Skeletal muscle tissue (tissue), 4 donors: ENCODE data around the gene DPH2. TPM values are rescaled to one million over a fixed set of nuclear protein-coding genes. Genes with fewer than 3 reads are reported as not detected.
A peak's percentile ranks its signal among the peaks of the same experiment; 100 is the strongest.

Experiments used
- H3K27ac ChIP-seq: one replicate; pipeline ENCODE4 v1.7.0; 2013; ENCODE audit warnings: mild to moderate bottlenecking, low read depth, low read length, inconsistent platforms
- H3K27me3 ChIP-seq, 3 donors: one replicate each; pipeline ENCODE4 v1.7.0; 2013; ENCODE audit warnings: low read length in 3 of 3; ENCODE audit not compliant: control insufficient read depth in 3 of 3, insufficient read depth in 3 of 3
- H3K36me3 ChIP-seq, 3 donors: one replicate each; pipeline ENCODE4 v1.7.0; 2013; ENCODE audit warnings: low read length in 3 of 3; ENCODE audit not compliant: control insufficient read depth in 3 of 3, insufficient read depth in 3 of 3
- H3K4me1 ChIP-seq, 3 donors: one replicate each; pipeline ENCODE4 v1.7.0; 2013; ENCODE audit warnings: low read length in 3 of 3, mild to moderate bottlenecking in 3 of 3; ENCODE audit not compliant: control insufficient read depth in 3 of 3, insufficient read depth in 3 of 3
- H3K4me3 ChIP-seq, 3 donors: one replicate each; pipeline ENCODE4 v1.7.0; 2013; ENCODE audit warnings: low read length in 3 of 3
- H3K9ac ChIP-seq, 3 donors: one replicate each; pipeline ENCODE4 v1.7.0; 2013; ENCODE audit warnings: low read length in 3 of 3, mild to moderate bottlenecking in 3 of 3, moderate library complexity in 2 of 3, low read depth in 1 of 3
- H3K9me3 ChIP-seq, 3 donors: one replicate each; pipeline ENCODE4 v1.7.0; 2013; ENCODE audit warnings: low read length in 3 of 3; ENCODE audit not compliant: control insufficient read depth in 3 of 3
- total RNA-seq: library from RNA; depleted of rRNA; stranded (reverse); fragments of >200 nt; gene quantifications from one replicate; pipeline ENCODE4 v1.2.3, GENCODE V29; 2014
- donor health status: Osteomylitis.

Gene DPH2
- total RNA-seq, 1 donor from 2014 or later, result 9.9 TPM

- Histone ChIP-seq H3K9me3 (no peaks in the 10 kb centered on the region), H3K27ac (peak overlapping the region; percentile 25), H3K9ac (peak overlapping the region; percentile 64 to 75 (median 71)), H3K27me3 (no peaks in the 10 kb centered on the region), H3K4me3 (peak overlapping the region; percentile 56 to 75 (median 74)), H3K36me3 (peaks cover 20 to 27% (median 27%) of the 10 kb centered on the region in 3 donors), H3K4me1 (peaks cover 42 to 51% (median 43%) of the 10 kb centered on the region in 3 donors)
Measured at GRCh38 chr1:43979528-43980254, 9.9 kb downstream of the DPH2 start.

- Histone ChIP-seq H3K27ac (peak overlapping the region; percentile 25), H3K4me1 (peaks cover 38 to 47% (median 41%) of the 10 kb centered on the region in 3 donors), H3K9ac (peak overlapping the region; percentile 64 to 75 (median 71)), H3K36me3 (peaks cover 20 to 27% (median 27%) of the 10 kb centered on the region in 3 donors), H3K27me3 (no peaks in the 10 kb centered on the region), H3K9me3 (no peaks in the 10 kb centered on the region), H3K4me3 (peak overlapping the region; percentile 56 to 75 (median 74))
Measured at GRCh38 chr1:43980255-43981134, 10.7 kb downstream of the DPH2 start.

GRCh38 chr1:43981135-43981491 is 11.3 kb downstream of the DPH2 start:
- Histone ChIP-seq H3K27ac (no peak overlapping the region), H3K9ac (no peak overlapping the region), H3K9me3 (no peaks in the 10 kb centered on the region), H3K4me3 (no peak overlapping the region), H3K4me1 (peaks cover 31 to 41% (median 35%) of the 10 kb centered on the region in 3 donors), H3K27me3 (no peaks in the 10 kb centered on the region), H3K36me3 (peaks cover 27% of the 10 kb centered on the region in 3 donors)

- no peak overlapping the region for H3K9ac ChIP-seq
- H3K4me1 ChIP-seq, result peaks cover 27 to 36% (median 30%) of the 10 kb centered on the region in 3 donors
- H3K9me3 ChIP-seq, result no peaks in the 10 kb centered on the region
- no peaks in the 10 kb centered on the region for H3K27me3 ChIP-seq
- no peak overlapping the region for H3K4me3 ChIP-seq
- H3K36me3 ChIP-seq, result peaks cover 23 to 25% (median 24%) of the 10 kb centered on the region in 3 donors
- H3K27ac ChIP-seq, result no peak overlapping the region
Measured at GRCh38 chr1:43981636-43982035, 11.8 kb downstream of the DPH2 start.

- no peak overlapping the region for H3K9ac ChIP-seq
- peaks cover 21 to 30% (median 24%) of the 10 kb centered on the region in 3 donors for H3K4me1 ChIP-seq
- H3K9me3 ChIP-seq, result no peaks in the 10 kb centered on the region
- H3K27ac ChIP-seq, result no peak overlapping the region
- H3K4me3 ChIP-seq, result no peak overlapping the region
- H3K27me3 ChIP-seq, result no peaks in the 10 kb centered on the region
- peaks cover 17 to 23% (median 18%) of the 10 kb centered on the region in 3 donors for H3K36me3 ChIP-seq
Measured at GRCh38 chr1:43982241-43982640, 12.4 kb downstream of the DPH2 start.

GRCh38 chr1:43982808-43983207 is 13.0 kb downstream of the DPH2 start:
- Histone ChIP-seq H3K36me3 (peaks cover 12 to 17% (median 13%) of the 10 kb centered on the region in 3 donors), H3K27me3 (no peaks in the 10 kb centered on the region), H3K4me3 (no peak overlapping the region), H3K4me1 (peaks cover 16 to 25% (median 19%) of the 10 kb centered on the region in 3 donors), H3K9me3 (no peaks in the 10 kb centered on the region), H3K27ac (no peak overlapping the region), H3K9ac (no peak overlapping the region)

- H3K4me1 ChIP-seq, result peaks cover 14 to 19% (median 15%) of the 10 kb centered on the region in 3 donors
- no peak overlapping the region for H3K4me3 ChIP-seq
- H3K9ac ChIP-seq, result no peak overlapping the region
- H3K36me3 ChIP-seq, result peaks cover 7 to 13% (median 9%) of the 10 kb centered on the region in 3 donors
- H3K27ac ChIP-seq, result no peak overlapping the region
- H3K9me3 ChIP-seq, result no peaks in the 10 kb centered on the region
- H3K27me3 ChIP-seq, result no peaks in the 10 kb centered on the region
Measured at GRCh38 chr1:43983253-43983899, 13.6 kb downstream of the DPH2 start.

- Histone ChIP-seq H3K9me3 (no peaks in the 10 kb centered on the region), H3K4me3 (no peak overlapping the region), H3K27me3 (no peaks in the 10 kb centered on the region), H3K36me3 (peaks cover 5 to 13% (median 9%) of the 10 kb centered on the region in 3 donors), H3K9ac (no peak overlapping the region), H3K27ac (no peak overlapping the region), H3K4me1 (peaks cover 8 to 12% (median 8%) of the 10 kb centered on the region in 3 donors)
Measured at GRCh38 chr1:43984855-43985254, 15.0 kb downstream of the DPH2 start.

GRCh38 chr1:43985984-43986595 is 16.3 kb downstream of the DPH2 start:
- H3K36me3 ChIP-seq, result peaks cover 5 to 13% (median 9%) of the 10 kb centered on the region in 3 donors
- no peak overlapping the region for H3K4me3 ChIP-seq
- H3K4me1 ChIP-seq, result peaks cover 5 to 6% (median 6%) of the 10 kb centered on the region in 3 donors
- no peaks in the 10 kb centered on the region for H3K27me3 ChIP-seq
- H3K9ac ChIP-seq, result no peak overlapping the region
- no peak overlapping the region for H3K27ac ChIP-seq
- H3K9me3 ChIP-seq, result no peaks in the 10 kb centered on the region
